ENCODE results near the gene PDZD2. TPM values are rescaled to one million over a fixed set of nuclear protein-coding genes. Genes with fewer than 3 reads are reported as not detected.

Gene PDZD2
- total RNA-seq, 2 donors from 2014 or later, result 4.5 to 15.7 TPM

DNA sequence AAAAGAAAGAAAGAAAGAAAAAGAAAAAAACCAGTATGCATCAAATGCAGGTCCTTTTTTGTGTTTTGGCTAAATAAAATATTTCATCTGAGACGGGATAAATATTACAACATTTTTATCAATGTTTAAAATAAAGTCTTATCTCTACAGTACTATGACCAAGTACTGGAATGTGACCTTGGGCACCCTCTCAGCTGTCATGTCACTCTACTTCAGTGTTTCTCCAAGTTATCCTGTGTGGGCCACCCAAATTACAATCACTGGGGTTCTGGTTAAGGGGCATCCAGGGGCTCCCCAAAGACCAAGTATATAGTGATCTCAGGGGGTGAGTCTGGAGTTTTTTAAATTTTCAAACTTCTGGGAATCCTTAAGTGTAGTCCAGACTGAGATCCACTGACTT lies 3.5 kb upstream of the PDZD2 start:
- TF ChIP-seq, protein P1, sequence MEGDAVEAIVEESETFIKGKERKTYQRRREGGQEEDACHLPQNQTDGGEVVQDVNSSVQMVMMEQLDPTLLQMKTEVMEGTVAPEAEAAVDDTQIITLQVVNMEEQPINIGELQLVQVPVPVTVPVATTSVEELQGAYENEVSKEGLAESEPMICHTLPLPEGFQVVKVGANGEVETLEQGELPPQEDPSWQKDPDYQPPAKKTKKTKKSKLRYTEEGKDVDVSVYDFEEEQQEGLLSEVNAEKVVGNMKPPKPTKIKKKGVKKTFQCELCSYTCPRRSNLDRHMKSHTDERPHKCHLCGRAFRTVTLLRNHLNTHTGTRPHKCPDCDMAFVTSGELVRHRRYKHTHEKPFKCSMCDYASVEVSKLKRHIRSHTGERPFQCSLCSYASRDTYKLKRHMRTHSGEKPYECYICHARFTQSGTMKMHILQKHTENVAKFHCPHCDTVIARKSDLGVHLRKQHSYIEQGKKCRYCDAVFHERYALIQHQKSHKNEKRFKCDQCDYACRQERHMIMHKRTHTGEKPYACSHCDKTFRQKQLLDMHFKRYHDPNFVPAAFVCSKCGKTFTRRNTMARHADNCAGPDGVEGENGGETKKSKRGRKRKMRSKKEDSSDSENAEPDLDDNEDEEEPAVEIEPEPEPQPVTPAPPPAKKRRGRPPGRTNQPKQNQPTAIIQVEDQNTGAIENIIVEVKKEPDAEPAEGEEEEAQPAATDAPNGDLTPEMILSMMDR (IDR thresholded peaks at IDR 0.05), result no peak
- no peaks in the 10 kb centered on the region for H3K27me3 ChIP-seq (replicated peaks; ENCODE audit: insufficient read depth)
- DNase-seq (ENCODE audit: low spot score) (no peak), ATAC-seq (ENCODE audit: insufficient number of reproducible peaks, low FRiP score, low read depth) (no peak)
- no peak overlapping the region for H3K4me3 ChIP-seq
- H3K27ac ChIP-seq, result no peak overlapping the region
- H3K36me3 ChIP-seq, result no peaks in the 10 kb centered on the region
- peaks cover 3 to 24% of the 10 kb centered on the region in 2 donors for H3K4me1 ChIP-seq (ENCODE audit: control insufficient read depth in 1 of 2, low read depth in 2 of 2)
- H3K9me3 ChIP-seq, result no peaks in the 10 kb centered on the region

GRCh38 chr5:31637851-31638250 lies 1.1 kb upstream of the PDZD2 start:
- DNase-seq (ENCODE audit: low spot score) (no peak), ATAC-seq (ENCODE audit: insufficient number of reproducible peaks, low FRiP score, low read depth) (no peak)
- Histone ChIP-seq H3K4me3 (peak overlapping the region; percentile 91), H3K27ac (no peak overlapping the region), H3K4me1 (ENCODE audit: control insufficient read depth in 1 of 2, low read depth in 2 of 2) (peaks cover 3 to 24% of the 10 kb centered on the region in 2 donors), H3K36me3 (no peaks in the 10 kb centered on the region), H3K9me3 (no peaks in the 10 kb centered on the region), H3K27me3 (replicated peaks; ENCODE audit: insufficient read depth) (no peaks in the 10 kb centered on the region)
- TF ChIP-seq, protein P1 (IDR thresholded peaks at IDR 0.05), result no peak

- no peaks in the 10 kb centered on the region for H3K36me3 ChIP-seq
- no peaks in the 10 kb centered on the region for H3K9me3 ChIP-seq
- no peaks in the 10 kb centered on the region for H3K27me3 ChIP-seq (replicated peaks; ENCODE audit: insufficient read depth)
- peaks cover 3 to 24% of the 10 kb centered on the region in 2 donors for H3K4me1 ChIP-seq (ENCODE audit: control insufficient read depth in 1 of 2, low read depth in 2 of 2)
- DNase-seq (ENCODE audit: low spot score) (no peak), ATAC-seq (ENCODE audit: insufficient number of reproducible peaks, low FRiP score, low read depth) (no peak)
- H3K4me3 ChIP-seq, result peak overlapping the region; percentile 91
- peak overlapping the region; percentile 65 to 83 for H3K27ac ChIP-seq
- TF ChIP-seq, protein P1 (IDR thresholded peaks at IDR 0.05), result no peak
Measured at GRCh38 chr5:31638345-31638744, 586 bp upstream of the PDZD2 start.

- no peaks in the 10 kb centered on the region for H3K27me3 ChIP-seq (replicated peaks; ENCODE audit: insufficient read depth)
- no peak for ATAC-seq (ENCODE audit: insufficient number of reproducible peaks, low FRiP score, low read depth)
Measured at GRCh38 chr5:31639481-31640411, 815 bp downstream of the PDZD2 start.

DNA sequence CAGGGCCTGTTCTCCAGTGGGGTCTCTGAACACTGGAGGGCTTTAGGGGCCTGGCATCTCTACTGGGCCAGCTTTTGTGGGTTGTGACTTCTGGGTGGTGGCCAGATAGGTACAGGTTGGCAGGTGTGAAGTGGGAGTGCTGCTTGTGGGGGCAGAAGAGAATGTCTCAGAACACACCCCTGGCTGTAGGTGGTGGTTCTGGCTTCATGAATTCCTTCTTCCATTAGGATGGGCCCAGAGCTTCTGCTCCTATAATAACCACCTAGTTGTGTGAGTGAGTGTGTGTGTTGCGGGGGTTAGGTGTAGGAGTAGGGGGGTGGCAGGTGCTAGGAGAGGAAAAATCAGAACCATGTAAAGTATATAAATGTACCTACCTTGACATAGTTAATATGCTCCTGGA lies 1.6 kb downstream of the PDZD2 start:
- no peak overlapping the region for H3K4me3 ChIP-seq
- TF ChIP-seq, protein P1 (IDR thresholded peaks at IDR 0.05), result no peak
- no peak for DNase-seq (ENCODE audit: low spot score)
- no peaks in the 10 kb centered on the region for H3K36me3 ChIP-seq
- no peaks in the 10 kb centered on the region for H3K9me3 ChIP-seq
- H3K4me1 ChIP-seq (ENCODE audit: control insufficient read depth in 1 of 2, low read depth in 2 of 2), result peaks cover 3 to 24% of the 10 kb centered on the region in 2 donors
- no peaks in the 10 kb centered on the region for H3K27me3 ChIP-seq (replicated peaks; ENCODE audit: insufficient read depth)
- ATAC-seq (ENCODE audit: insufficient number of reproducible peaks, low FRiP score, low read depth), result no peak
- H3K27ac ChIP-seq, result no peak overlapping the region

More at GRCh38 chr5:31639481-31640411, 815 bp downstream of the PDZD2 start:
- TF ChIP-seq, protein P1 (IDR thresholded peaks at IDR 0.05), result no peak
- H3K36me3 ChIP-seq, result no peaks in the 10 kb centered on the region
- peak overlapping the region; percentile 23 to 45 for H3K27ac ChIP-seq
- H3K9me3 ChIP-seq, result no peaks in the 10 kb centered on the region
- peak overlapping the region; percentile 91 for H3K4me3 ChIP-seq
- H3K4me1 ChIP-seq (ENCODE audit: control insufficient read depth in 1 of 2, low read depth in 2 of 2), result peaks cover 3 to 24% of the 10 kb centered on the region in 2 donors
- DNase-seq (ENCODE audit: low spot score), result no peak
